WTC11 (cell line): Measurements from ENCODE around the gene RPS6KA2.

Experiments
- FOXJ3 ChIP-seq: sonication (generic); formaldehyde crosslinking; IDR thresholded peaks from 2 replicates; pipeline ENCODE4 v1.9.0; 2021; ENCODE audit warnings: missing genetic modification reagents, mild to moderate bottlenecking, borderline replicate concordance
- JUN ChIP-seq: sonication (generic); formaldehyde crosslinking; IDR thresholded peaks from 2 replicates; pipeline ENCODE4 v1.8.0; 2023; ENCODE audit warnings: mild to moderate bottlenecking, missing genetic modification reagents
- TF ChIP-seq, protein P1 (sequence below): sonication (generic); formaldehyde crosslinking; IDR thresholded peaks from 2 replicates; pipeline ENCODE4 v1.8.0; 2022; ENCODE audit warnings: mild to moderate bottlenecking, missing genetic modification reagents

DNA sequence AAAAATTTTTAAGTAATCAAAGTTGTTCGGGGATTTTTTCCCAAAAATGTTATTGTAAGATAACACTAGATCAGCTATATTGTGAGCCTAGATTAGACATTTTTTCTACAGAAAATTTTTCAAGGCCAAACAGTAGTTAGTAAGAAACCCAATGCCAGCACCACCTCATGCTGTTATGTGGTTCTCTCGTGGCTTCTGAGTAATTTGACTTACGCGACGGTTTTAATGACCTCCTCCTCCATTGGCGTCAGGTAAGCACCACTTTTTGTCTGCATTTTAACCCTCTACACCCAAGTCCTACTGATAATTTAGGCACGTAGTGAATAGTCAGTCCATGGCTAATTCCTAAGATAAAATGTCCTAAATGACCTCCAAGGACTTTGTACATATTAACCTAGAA is 9.7 kb downstream of the RPS6KA2 start:
- TF ChIP-seq FOXJ3 (CRISPR knock-in tag) (no peak), JUN (CRISPR knock-in tag) (no peak)
- TF ChIP-seq, protein P1, sequence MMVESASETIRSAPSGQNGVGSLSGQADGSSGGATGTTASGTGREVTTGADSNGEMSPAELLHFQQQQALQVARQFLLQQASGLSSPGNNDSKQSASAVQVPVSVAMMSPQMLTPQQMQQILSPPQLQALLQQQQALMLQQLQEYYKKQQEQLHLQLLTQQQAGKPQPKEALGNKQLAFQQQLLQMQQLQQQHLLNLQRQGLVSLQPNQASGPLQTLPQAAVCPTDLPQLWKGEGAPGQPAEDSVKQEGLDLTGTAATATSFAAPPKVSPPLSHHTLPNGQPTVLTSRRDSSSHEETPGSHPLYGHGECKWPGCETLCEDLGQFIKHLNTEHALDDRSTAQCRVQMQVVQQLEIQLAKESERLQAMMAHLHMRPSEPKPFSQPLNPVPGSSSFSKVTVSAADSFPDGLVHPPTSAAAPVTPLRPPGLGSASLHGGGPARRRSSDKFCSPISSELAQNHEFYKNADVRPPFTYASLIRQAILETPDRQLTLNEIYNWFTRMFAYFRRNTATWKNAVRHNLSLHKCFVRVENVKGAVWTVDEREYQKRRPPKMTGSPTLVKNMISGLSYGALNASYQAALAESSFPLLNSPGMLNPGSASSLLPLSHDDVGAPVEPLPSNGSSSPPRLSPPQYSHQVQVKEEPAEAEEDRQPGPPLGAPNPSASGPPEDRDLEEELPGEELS (CRISPR knock-in tag): no peak
